Gastroesophageal sphincter (tissue), 3 donors: ENCODE results near the gene VAV3.

Source experiments
- EP300 ChIP-seq: sonication (generic); formaldehyde crosslinking; IDR thresholded peaks from one replicate; pipeline ENCODE4 v1.6.1; 2017; ENCODE audit warnings: antibody characterized with exemption, mild to moderate bottlenecking
- TF ChIP-seq, protein P1 (sequence below), 4 experiments: fragments of 200-600 bp in 2 of 4; fragments of 450-650 bp in 2 of 4; sonication (generic) in 1 of 4; IDR thresholded peaks; one replicate each; pipeline ENCODE4 v1.5.1; 2017 to 2019; ENCODE audit warnings: antibody characterized with exemption in 4 of 4, mild to moderate bottlenecking in 2 of 4, moderate library complexity in 2 of 4

DNA sequence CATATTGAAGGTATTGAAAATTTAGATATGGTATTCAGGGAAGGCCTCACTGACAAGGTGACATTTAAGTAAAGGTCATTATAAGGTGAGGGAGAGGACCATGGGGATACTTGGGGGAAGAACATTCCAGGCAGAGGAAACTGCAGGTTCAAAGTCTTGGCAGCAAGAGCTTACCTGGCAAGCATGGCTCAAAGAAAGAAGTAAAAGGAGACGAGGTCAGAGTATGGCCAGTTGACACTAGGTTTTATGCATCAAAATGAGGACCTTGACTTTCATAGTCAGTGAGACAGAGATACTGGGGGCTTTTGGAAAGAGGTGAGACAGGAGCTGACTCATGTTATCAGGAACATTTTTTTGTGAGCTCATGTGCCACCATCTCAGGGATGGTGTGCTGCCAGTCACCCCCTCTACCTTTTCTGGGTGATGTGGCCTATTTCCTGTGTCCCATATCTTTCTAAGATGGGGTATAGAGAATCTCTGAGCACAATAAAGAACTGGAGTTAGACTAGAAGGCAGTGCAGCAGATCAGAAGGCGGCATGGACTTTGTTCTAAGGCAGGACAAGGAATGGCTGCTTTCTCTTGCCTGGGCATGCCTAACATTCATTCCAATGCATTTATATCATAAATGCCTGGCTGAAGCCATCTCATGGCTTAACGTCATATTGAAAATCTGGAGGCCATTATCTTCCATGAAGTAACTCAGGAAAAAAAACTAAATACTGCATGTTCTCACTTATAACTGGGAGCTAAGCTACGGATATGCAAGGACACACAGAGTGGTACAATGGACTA is 417.4 kb downstream of the VAV3 start:
- TF ChIP-seq, protein P1, sequence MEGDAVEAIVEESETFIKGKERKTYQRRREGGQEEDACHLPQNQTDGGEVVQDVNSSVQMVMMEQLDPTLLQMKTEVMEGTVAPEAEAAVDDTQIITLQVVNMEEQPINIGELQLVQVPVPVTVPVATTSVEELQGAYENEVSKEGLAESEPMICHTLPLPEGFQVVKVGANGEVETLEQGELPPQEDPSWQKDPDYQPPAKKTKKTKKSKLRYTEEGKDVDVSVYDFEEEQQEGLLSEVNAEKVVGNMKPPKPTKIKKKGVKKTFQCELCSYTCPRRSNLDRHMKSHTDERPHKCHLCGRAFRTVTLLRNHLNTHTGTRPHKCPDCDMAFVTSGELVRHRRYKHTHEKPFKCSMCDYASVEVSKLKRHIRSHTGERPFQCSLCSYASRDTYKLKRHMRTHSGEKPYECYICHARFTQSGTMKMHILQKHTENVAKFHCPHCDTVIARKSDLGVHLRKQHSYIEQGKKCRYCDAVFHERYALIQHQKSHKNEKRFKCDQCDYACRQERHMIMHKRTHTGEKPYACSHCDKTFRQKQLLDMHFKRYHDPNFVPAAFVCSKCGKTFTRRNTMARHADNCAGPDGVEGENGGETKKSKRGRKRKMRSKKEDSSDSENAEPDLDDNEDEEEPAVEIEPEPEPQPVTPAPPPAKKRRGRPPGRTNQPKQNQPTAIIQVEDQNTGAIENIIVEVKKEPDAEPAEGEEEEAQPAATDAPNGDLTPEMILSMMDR (IDR thresholded peaks at IDR 0.05) = no peak
- no peak for TF ChIP-seq EP300
